ENCODE data around the gene TNNI3. TPM values are rescaled to one million over a fixed set of nuclear protein-coding genes. Genes with fewer than 3 reads are reported as not detected.

TNNI3 gene
- total RNA-seq, 2 experiments from 2014 or later, result 2.6 TPM; not detected in 1

DNA sequence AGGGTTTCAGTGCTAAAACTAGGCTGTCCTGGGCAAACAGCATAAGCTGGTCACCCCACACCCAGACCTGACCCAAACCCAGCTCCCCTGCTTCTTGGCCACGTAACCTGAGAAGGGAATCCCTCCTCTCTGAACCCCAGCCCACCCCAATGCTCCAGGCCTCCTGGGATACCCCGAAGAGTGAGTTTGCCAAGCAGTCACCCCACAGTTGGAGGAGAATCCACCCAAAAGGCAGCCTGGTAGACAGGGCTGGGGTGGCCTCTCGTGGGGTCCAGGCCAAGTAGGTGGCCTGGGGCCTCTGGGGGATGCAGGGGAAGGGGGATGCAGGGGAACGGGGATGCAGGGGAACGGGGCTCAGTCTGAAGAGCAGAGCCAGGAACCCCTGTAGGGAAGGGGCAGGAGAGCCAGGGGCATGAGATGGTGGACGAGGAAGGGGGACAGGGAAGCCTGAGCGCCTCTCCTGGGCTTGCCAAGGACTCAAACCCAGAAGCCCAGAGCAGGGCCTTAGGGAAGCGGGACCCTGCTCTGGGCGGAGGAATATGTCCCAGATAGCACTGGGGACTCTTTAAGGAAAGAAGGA lies 42.9 kb downstream of the TNNI3 start:
- H4K20me1 ChIP-seq (ENCODE audit: insufficient read depth, low read length), result peaks cover 19% of the 10 kb centered on the region
- TF ChIP-seq, protein P1, sequence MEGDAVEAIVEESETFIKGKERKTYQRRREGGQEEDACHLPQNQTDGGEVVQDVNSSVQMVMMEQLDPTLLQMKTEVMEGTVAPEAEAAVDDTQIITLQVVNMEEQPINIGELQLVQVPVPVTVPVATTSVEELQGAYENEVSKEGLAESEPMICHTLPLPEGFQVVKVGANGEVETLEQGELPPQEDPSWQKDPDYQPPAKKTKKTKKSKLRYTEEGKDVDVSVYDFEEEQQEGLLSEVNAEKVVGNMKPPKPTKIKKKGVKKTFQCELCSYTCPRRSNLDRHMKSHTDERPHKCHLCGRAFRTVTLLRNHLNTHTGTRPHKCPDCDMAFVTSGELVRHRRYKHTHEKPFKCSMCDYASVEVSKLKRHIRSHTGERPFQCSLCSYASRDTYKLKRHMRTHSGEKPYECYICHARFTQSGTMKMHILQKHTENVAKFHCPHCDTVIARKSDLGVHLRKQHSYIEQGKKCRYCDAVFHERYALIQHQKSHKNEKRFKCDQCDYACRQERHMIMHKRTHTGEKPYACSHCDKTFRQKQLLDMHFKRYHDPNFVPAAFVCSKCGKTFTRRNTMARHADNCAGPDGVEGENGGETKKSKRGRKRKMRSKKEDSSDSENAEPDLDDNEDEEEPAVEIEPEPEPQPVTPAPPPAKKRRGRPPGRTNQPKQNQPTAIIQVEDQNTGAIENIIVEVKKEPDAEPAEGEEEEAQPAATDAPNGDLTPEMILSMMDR (conservative IDR thresholded peaks at IDR 0.05; ENCODE audit: low read length), result no peak
- no peak for TF ChIP-seq EZH2phosphoT487 (IDR thresholded peaks at IDR 0.05; ENCODE audit: borderline replicate concordance, low read depth, low read length)
- no peak for DNase-seq (ENCODE audit: low spot score)
- H3K4me1 ChIP-seq (ENCODE audit: insufficient read depth, low read length, poor library complexity, severe bottlenecking), result peaks cover 51% of the 10 kb centered on the region
- intact Hi-C loops (cut with micrococcal nuclease; ENCODE audit: unreplicated experiment), result no loop called here
- peak overlapping the region; percentile 84 for H3K27ac ChIP-seq (ENCODE audit: low read depth, low read length, poor library complexity, severe bottlenecking)
- H2AFZ ChIP-seq (ENCODE audit: low read length), result no peak overlapping the region
- H3K4me3 ChIP-seq (ENCODE audit: low read depth, low read length, poor library complexity, severe bottlenecking), result peak overlapping the region; percentile 86
- ChIA-PET POLR2A (no interaction called here), CTCF (ENCODE audit: unreplicated experiment) (no interaction called here)
- peaks cover 47% of the 10 kb centered on the region for H3K36me3 ChIP-seq (ENCODE audit: insufficient read depth, low read length)
- no TSS peak for BruUV-seq (replicated peaks)
- no peaks in the 10 kb centered on the region for H3K9me3 ChIP-seq (ENCODE audit: low read length)
- H3K79me2 ChIP-seq (ENCODE audit: insufficient read depth, low read depth, low read length), result peaks cover 75% of the 10 kb centered on the region
- H3K4me2 ChIP-seq (ENCODE audit: low read length), result peak overlapping the region; percentile 96
- no peaks in the 10 kb centered on the region for H3K9me2 ChIP-seq (ENCODE audit: insufficient read depth, low read length)

DNA sequence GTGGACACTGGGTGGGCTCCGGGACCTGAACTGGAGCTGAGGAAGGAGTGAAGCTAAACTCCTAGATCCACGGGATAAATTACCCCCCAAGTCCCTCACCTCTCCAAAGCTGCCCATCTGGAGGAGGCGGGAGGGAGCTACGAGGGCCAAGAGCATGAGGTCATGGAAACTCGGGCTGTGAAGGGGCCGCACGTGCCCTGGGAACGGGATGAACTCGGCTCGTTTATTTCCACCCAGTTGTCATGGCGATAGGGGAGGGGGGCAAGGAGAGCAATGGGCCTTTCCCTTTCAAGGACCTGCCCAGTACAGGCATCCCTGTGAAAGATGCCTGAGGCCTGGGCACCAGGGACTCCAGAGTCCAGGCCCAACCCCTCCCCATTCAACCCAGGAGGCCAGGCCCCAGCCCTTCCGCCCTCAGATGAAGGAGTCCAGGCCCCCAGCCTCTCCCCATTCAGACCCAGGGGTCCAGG lies 43.9 kb downstream of the TNNI3 start:
- no TSS peak for BruUV-seq (replicated peaks)
- Histone ChIP-seq H3K9me3 (ENCODE audit: low read length) (no peaks in the 10 kb centered on the region), H4K20me1 (ENCODE audit: insufficient read depth, low read length) (peaks cover 19% of the 10 kb centered on the region), H2AFZ (ENCODE audit: low read length) (no peak overlapping the region), H3K27ac (ENCODE audit: low read depth, low read length, poor library complexity, severe bottlenecking) (peak overlapping the region; percentile 84), H3K79me2 (ENCODE audit: insufficient read depth, low read depth, low read length) (peaks cover 72% of the 10 kb centered on the region), H3K9me2 (ENCODE audit: insufficient read depth, low read length) (no peaks in the 10 kb centered on the region), H3K4me1 (ENCODE audit: insufficient read depth, low read length, poor library complexity, severe bottlenecking) (peaks cover 41% of the 10 kb centered on the region), H3K4me2 (ENCODE audit: low read length) (peak overlapping the region; percentile 96), H3K4me3 (ENCODE audit: low read depth, low read length, poor library complexity, severe bottlenecking) (peak overlapping the region; percentile 86), H3K36me3 (ENCODE audit: insufficient read depth, low read length) (peaks cover 57% of the 10 kb centered on the region)
- DNase-seq (ENCODE audit: low spot score), result peak; percentile 60
- intact Hi-C loops (cut with micrococcal nuclease; ENCODE audit: unreplicated experiment), result loop anchor here (1.0 kb wide), 1 partner anchor 22 kb away; no protein-coding TSS in a partner anchor
- ChIA-PET CTCF (ENCODE audit: unreplicated experiment) (no interaction called here), POLR2A (no interaction called here)
- TF ChIP-seq, protein P1 (conservative IDR thresholded peaks at IDR 0.05; ENCODE audit: low read length), result no peak
- TF ChIP-seq EZH2phosphoT487 (IDR thresholded peaks at IDR 0.05; ENCODE audit: borderline replicate concordance, low read depth, low read length), result no peak

All from OCI-LY7 (cell line).